GM18505 (cell line): Measurements from ENCODE around the gene OLIG1.

ENCODE experiments used
- ATAC-seq: cut with Tn5 transposase; IDR thresholded peaks from one replicate; pipeline ENCODE4 v1.9.1; 2021; ENCODE audit not compliant: unreplicated experiment
- POLR2A ChIP-seq: IDR thresholded peaks from 4 replicates; pipeline ENCODE4 v1.6.1; 2011; ENCODE audit warnings: borderline replicate concordance; ENCODE audit not compliant: insufficient read depth, insufficient read length; ENCODE audit errors: extremely low read depth

Gene OLIG1

GRCh38 chr21:33069994-33070743 lies at the start of gene OLIG1:
TSS of gene OLIG1 (plus strand) at chr21:33070141. CDS start at chr21:33070247, 106 bp downstream.
- ATAC-seq, result no peak
- TF ChIP-seq POLR2A, result no peak

GRCh38 chr21:33020558-33021100 lies 49.3 kb upstream of the OLIG1 start:
- no peak for ATAC-seq
- TF ChIP-seq POLR2A, result no peak

GRCh38 chr21:33021150-33021549 lies 48.8 kb upstream of the OLIG1 start:
- TF ChIP-seq POLR2A, result no peak

GRCh38 chr21:33021667-33022066 lies 48.3 kb upstream of the OLIG1 start:
- no peak for ATAC-seq
- TF ChIP-seq POLR2A, result no peak

More at GRCh38 chr21:33021150-33021549, 48.8 kb upstream of the OLIG1 start:
- no peak for ATAC-seq

- ATAC-seq, result no peak
- no peak for TF ChIP-seq POLR2A
These were observed 47.5 kb upstream of the OLIG1 start for GRCh38 chr21:33022489-33022827.

GRCh38 chr21:33022828-33023573 lies 46.9 kb upstream of the OLIG1 start:
- no peak for ATAC-seq
- no peak for TF ChIP-seq POLR2A

GRCh38 chr21:33023574-33024200 lies 46.3 kb upstream of the OLIG1 start:
- no peak for ATAC-seq
- no peak for TF ChIP-seq POLR2A

- ATAC-seq, result no peak
- TF ChIP-seq POLR2A, result no peak
These were observed 45.5 kb upstream of the OLIG1 start for GRCh38 chr21:33024201-33025103.

- TF ChIP-seq POLR2A, result no peak
- ATAC-seq, result no peak
These were observed 44.8 kb upstream of the OLIG1 start for GRCh38 chr21:33025106-33025488.

GRCh38 chr21:33025489-33026442 lies 44.2 kb upstream of the OLIG1 start, which contains the start of gene OLIG2:
TSS of gene OLIG2 (plus strand) at chr21:33025935. CDS start at chr21:33026863, 928 bp downstream.
- TF ChIP-seq POLR2A, result no peak

GRCh38 chr21:33026443-33026858 lies 43.5 kb upstream of the OLIG1 start:
- ATAC-seq, result no peak
- TF ChIP-seq POLR2A, result no peak

More at GRCh38 chr21:33025489-33026442, 44.2 kb upstream of the OLIG1 start, which contains the start of gene OLIG2:
- no peak for ATAC-seq
